LNCaP clone FGC (cell line): ENCODE data around the gene TRIM28.

Experiments used
- DNase-seq: peaks from one replicate; pipeline ENCODE4 v3.0.0-alpha.2; 2011; ENCODE audit warnings: low read depth
- H3K4me3 ChIP-seq: 2 replicates; pipeline ENCODE4 v1.5.1; 2011; ENCODE audit warnings: mild to moderate bottlenecking, low read depth, low read length, control low read depth
- TF ChIP-seq, protein P1 (sequence below): IDR thresholded peaks from 2 replicates; pipeline ENCODE4 v1.5.1; 2012; ENCODE audit warnings: mild to moderate bottlenecking; ENCODE audit not compliant: control insufficient read depth, insufficient read depth; ENCODE audit errors: extremely low read depth

Gene TRIM28

DNA sequence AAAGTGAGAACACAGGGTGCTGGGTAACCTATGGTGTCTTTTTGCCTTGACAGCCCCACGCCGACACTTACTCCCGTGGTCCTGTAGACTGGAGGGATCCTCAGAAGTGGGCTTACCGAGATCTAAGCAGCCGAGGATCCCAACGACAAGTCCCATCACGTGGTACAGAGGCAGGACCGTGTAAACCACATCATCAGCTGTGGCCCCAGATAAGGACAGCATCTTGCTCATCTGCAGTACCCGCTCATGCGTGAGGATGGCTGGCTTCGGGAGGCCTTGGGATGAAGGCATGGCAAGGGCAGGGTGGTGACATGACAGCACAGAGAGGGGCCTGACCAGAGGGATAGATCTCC, 34.2 kb upstream of the TRIM28 start:
- no peak for DNase-seq
- TF ChIP-seq, protein P1, sequence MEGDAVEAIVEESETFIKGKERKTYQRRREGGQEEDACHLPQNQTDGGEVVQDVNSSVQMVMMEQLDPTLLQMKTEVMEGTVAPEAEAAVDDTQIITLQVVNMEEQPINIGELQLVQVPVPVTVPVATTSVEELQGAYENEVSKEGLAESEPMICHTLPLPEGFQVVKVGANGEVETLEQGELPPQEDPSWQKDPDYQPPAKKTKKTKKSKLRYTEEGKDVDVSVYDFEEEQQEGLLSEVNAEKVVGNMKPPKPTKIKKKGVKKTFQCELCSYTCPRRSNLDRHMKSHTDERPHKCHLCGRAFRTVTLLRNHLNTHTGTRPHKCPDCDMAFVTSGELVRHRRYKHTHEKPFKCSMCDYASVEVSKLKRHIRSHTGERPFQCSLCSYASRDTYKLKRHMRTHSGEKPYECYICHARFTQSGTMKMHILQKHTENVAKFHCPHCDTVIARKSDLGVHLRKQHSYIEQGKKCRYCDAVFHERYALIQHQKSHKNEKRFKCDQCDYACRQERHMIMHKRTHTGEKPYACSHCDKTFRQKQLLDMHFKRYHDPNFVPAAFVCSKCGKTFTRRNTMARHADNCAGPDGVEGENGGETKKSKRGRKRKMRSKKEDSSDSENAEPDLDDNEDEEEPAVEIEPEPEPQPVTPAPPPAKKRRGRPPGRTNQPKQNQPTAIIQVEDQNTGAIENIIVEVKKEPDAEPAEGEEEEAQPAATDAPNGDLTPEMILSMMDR = no peak
- no peak overlapping the region for H3K4me3 ChIP-seq

DNA sequence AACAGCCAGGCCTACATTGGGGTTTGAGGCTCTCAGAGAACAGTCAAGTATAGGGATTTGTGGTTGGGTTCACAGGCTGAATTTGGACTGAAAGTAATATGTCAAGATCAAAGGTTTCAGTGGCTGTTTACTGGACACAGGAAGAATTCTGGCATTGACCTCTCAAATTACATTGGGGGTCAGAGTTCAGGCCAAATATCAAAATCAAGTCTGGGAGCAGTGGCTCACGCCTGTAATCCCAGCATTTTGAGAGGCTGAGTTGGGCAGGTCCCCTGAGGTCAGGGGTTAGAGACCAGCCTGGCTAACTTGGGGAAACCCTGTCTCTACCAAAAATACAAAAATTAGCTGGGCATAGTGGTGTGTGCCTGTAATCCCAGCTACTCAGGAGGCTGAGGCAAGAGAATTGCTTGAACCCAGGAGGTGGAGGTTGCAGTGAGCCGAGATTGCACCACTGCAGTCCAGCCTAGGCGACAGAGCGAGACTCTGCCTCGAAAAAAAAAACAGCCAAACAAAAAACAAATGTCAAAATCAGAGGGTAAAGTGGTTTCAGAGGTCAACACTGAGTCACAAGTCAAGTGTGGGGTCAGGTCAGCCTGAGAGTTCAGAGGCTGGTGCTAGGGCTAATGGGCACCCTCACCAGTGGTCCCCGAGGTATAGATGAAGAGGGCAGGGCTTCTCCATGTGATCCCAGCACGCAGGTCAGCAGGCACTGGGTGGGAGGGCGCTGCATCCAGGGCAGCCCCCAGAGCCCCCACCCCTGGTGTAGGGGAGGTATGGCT, 33.6 kb upstream of the TRIM28 start:
- TF ChIP-seq, protein P1 = no peak
- no peak for DNase-seq

DNA sequence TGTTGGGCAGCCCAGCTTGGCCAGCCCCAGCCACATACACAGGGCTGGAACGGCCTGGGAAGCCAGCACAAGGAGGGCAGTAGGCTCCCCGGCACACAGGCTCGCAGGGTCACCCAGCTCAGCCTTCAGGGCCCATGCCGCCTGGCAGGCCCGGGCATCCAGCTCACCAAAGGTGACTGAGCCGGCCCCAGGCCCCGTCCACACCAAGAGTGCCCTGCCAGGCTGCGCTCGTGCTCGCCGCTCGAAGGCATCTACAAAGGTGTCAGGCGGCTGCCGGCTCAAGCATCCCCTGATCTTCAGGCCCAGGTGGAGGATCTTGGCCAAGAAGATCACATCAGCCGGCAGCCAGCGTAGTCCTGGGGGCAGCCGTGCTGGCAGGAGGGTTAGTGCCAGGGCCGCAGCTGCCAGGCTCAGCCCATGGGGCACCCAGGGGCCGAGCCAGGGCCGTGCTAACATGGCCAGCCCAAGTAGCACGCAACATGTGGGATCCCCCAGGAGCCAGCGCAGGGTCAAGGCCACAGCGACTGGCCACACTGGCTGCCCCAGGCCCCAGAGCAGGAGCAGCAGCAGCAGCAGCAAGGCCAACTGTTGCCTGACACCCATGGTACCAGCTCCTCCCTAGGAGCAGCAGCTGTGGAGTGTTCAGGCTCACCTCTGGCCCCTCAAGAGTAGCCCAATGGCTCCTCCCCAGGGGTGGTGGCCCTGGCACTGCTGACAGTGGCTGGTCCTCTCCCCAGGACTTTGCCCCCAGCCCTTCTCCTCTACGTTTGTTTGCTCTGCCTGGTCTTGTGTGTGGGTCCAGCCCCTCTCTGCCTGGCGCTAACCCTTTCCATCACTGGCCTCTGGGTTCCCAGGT, 32.3 kb upstream of the TRIM28 start, which contains the start of gene SLC27A5:
Gene SLC27A5 (minus strand): TSS at position 640 of the 856 bp plus-strand sequence. CDS start 37 bp downstream, at position 603.
- no peak for DNase-seq
- H3K4me3 ChIP-seq = no peak within 1 kb of the TSS
- TF ChIP-seq, protein P1 = no peak

More for the DNA sequence above, 33.6 kb upstream of the TRIM28 start:
- no peak overlapping the region for H3K4me3 ChIP-seq

DNA sequence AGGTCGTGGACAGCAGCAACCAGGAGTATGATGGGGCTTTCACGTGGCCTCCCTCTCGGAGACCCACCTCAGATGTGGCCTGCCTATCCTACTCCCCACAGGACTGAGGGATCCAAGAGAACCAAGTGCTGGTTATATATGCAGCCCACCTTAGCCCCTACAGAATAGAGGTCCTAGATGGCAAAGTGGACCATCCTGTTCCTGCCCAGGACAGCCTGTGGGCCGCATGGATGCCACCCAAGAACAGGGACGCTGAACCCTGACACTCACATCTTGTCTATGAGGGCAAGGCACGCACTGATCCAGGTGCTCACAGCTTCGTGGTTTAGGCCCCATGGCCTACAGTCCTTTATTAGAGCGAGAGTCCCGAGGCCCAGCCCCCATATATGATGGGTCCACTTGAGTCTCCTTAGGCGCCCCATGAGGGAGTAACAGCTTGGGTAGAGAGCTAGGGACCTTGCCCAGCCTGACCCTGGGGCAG, 30.6 kb upstream of the TRIM28 start:
- peak overlapping the region; percentile 87 for H3K4me3 ChIP-seq
- DNase-seq = no peak
- TF ChIP-seq, protein P1 = no peak

DNA sequence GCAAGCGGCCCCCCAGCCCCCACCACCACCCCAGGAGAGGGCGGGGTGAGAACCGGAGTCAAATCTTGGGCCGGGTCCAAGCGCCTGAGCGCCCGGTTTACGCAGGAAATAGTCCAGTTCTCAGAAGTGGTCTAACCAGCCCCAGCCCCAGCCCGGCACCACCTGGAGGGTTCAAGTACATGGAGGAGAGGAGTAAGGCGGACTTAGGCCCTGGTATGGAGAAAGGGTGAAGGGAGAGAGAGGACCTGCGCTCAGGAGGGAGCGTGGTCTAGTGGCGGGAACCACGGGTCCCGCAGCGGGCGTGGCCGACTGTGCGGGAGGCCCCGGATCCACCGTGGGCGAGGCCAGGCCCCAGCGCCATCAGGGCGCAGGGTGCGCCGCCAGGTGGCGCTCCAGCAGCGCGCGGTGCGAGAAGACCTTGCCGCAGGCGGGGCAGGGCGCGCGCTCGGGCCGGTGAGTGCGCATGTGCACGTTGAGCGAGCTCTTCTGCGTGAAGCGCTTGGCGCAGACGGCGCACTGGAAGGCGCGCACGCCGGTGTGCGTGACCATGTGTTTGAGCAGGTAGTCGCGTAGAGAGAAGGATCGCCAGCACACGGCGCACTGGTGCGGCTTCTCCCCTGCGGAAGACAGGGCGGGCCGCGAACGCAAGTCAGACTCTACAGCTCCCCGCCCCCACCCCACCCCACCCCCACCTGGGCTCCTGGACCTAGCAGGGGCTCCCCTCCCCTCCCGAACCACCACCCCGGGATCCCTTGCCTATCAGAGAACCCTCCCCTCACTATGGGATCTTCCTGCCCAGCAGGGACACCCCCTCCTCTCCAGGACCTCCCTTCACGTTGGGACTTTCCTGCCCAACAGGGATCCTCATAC, 29.9 kb upstream of the TRIM28 start:
- TF ChIP-seq, protein P1 = peak; percentile 99
- peak overlapping the region; percentile 87 for H3K4me3 ChIP-seq
- DNase-seq = peak; percentile 93

DNA sequence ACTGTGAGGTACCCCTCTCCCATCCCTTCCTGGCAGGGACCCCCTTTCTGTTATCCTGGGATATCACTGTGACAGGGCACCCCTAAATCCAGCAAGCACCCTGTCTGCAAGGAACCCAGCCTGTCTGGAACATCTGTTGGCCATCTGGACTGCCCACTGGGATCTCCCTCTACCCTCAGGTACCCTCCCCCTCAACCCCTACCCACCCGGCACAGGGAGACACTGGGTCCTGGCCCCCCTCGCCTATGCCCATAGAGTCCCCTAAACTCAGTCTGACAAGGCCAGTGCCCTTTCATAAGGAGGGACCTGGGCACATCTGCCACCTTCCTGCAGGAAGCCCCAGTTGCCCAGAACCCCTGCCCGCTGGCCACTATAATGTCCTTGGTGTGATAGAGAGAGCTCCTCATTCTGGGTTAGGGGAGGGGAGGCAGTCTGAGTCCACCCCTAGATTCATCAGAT, 29.3 kb upstream of the TRIM28 start:
- peak overlapping the region; percentile 87 for H3K4me3 ChIP-seq
- DNase-seq = no peak
- TF ChIP-seq, protein P1 = no peak
